ENCODE results near the gene OR51A2. TPM values are rescaled to one million over a fixed set of nuclear protein-coding genes. Genes with fewer than 3 reads are reported as not detected.

Gene OR51A2
- total and polyA plus RNA-seq, 9 of the 15 experiments (the other 6 are each of a cell fraction or from before 2014, with no cell fraction given): not detected

GRCh38 chr11:4919250-4919649 is 36.3 kb downstream of the OR51A2 start, which contains the start of gene OR51G2:
Gene OR51G2, minus strand, starts transcription at chr11:4919350. Its CDS starts 3,687 bp downstream, at chr11:4915663.
- Histone ChIP-seq H3K4me2 (ENCODE audit: insufficient read depth, low read length) (no peak within 1 kb of the TSS), H3K27ac (ENCODE audit: extremely low read depth, low read depth, low read length) (no peak within 1 kb of the TSS), H2AFZ (ENCODE audit: low read depth, low read length) (no peak within 1 kb of the TSS), H3K36me3 (ENCODE audit: control insufficient read depth, insufficient read depth, low read length) (no peaks in the 10 kb centered on the region), H3K4me1 (replicated peaks in 1 of 2; ENCODE audit: control insufficient read depth in 2 of 2, insufficient read depth in 2 of 2, low read length in 2 of 2) (no peaks in the 10 kb centered on the region), H3K9me3 (replicated peaks; ENCODE audit: control insufficient read depth, insufficient read depth, low read depth, low read length) (no peaks in the 10 kb centered on the region), H3K27me3 (ENCODE audit: control insufficient read depth in 2 of 2, insufficient read depth in 2 of 2, low read length in 2 of 2) (peaks cover 2 to 22% of the 10 kb centered on the region in 2 experiments; a peak in 4 of 5 replicates), H3K9ac (ENCODE audit: insufficient read depth in 1 of 2, low read depth in 2 of 2, low read length in 2 of 2) (no peak within 1 kb of the TSS), H3K9me1 (ENCODE audit: control insufficient read depth, insufficient read depth, low read length) (no peaks in the 10 kb centered on the region), H3K79me2 (ENCODE audit: control insufficient read depth, insufficient read depth, low read length) (no peaks in the 10 kb centered on the region), H4K20me1 (replicated peaks; ENCODE audit: control insufficient read depth, insufficient read depth, low read length) (no peaks in the 10 kb centered on the region), H3K4me3 (no peak within 1 kb of the TSS)
- 0% methylated on average over 4 of the region's 4 CpGs for WGBS (ENCODE audit: insufficient coverage, low coverage, missing lambda C conversion rate)
- no peak for DNase-seq (ENCODE audit: extremely low read depth in 1 of 4, low spot score in 3 of 4)
- no peak for FAIRE-seq
- ChIA-PET CTCF (ENCODE audit: low intra/inter-chr PET ratio) (no interaction called here), POLR2A (interaction anchor here (0.6 to 1.2 kb wide), 2 partner anchors 9 to 66 kb away, joined by 4 to 5 read pairs; no protein-coding TSS in a partner anchor)
- no peak for ATAC-seq
- in situ Hi-C loops (cut with MboI): no loop called here
- intact Hi-C loops (cut with micrococcal nuclease): no loop called here
- BruUV-seq (replicated peaks): no TSS peak
- TF ChIP-seq NFRKB (IDR thresholded peaks at IDR 0.05; ENCODE audit: low read depth) (no peak), ZFP91 (CRISPR knock-in tag; IDR thresholded peaks at IDR 0.05) (no peak), MTA1 (IDR thresholded peaks at IDR 0.05; ENCODE audit: borderline replicate concordance) (no peak), FOXJ2 (tag; IDR thresholded peaks at IDR 0.05) (no peak), RBM22 (IDR thresholded peaks at IDR 0.05; ENCODE audit: low read depth, low read length, poor library complexity, severe bottlenecking) (no peak), RCOR1 (IDR thresholded peaks at IDR 0.05; ENCODE audit: borderline replicate concordance in 1 of 2, low read depth in 2 of 2, low read length in 2 of 2) (no peak), TCFL5 (CRISPR knock-in tag; conservative IDR thresholded peaks at IDR 0.05) (no peak), TEAD4 (IDR thresholded peaks at IDR 0.05; ENCODE audit: low read length) (no peak), TEAD4 (CRISPR knock-in tag; IDR thresholded peaks at IDR 0.05; ENCODE audit: borderline replicate concordance) (no peak), ZNF408 (CRISPR knock-in tag; IDR thresholded peaks at IDR 0.05; ENCODE audit: low read depth) (no peak), ZFP36 (IDR thresholded peaks at IDR 0.05; ENCODE audit: low read depth, low read length, partially characterized antibody) (no peak), ZNF124 (CRISPR knock-in tag; IDR thresholded peaks at IDR 0.05) (no peak), HMGXB4 (CRISPR knock-in tag; IDR thresholded peaks at IDR 0.05) (no peak), EWSR1 (IDR thresholded peaks at IDR 0.05; ENCODE audit: borderline replicate concordance, low read depth, partially characterized antibody) (no peak), ZNF57 (CRISPR knock-in tag; IDR thresholded peaks at IDR 0.05) (no peak), NCOA2 (IDR thresholded peaks at IDR 0.05; ENCODE audit: partially characterized antibody in 2 of 2) (no peak), FOS (IDR thresholded peaks at IDR 0.05; ENCODE audit: extremely low read depth, insufficient read length) (no peak), ASH1L (IDR thresholded peaks at IDR 0.05; ENCODE audit: borderline replicate concordance, low read depth, partially characterized antibody) (no peak)
